Measurements from ENCODE around the gene XRRA1. TPM values are rescaled to one million over a fixed set of nuclear protein-coding genes. Genes with fewer than 3 reads are reported as not detected.

Gene XRRA1
- total and polyA plus RNA-seq, 9 donors: 4.2 to 31.1 (median 13.0) TPM

DNA sequence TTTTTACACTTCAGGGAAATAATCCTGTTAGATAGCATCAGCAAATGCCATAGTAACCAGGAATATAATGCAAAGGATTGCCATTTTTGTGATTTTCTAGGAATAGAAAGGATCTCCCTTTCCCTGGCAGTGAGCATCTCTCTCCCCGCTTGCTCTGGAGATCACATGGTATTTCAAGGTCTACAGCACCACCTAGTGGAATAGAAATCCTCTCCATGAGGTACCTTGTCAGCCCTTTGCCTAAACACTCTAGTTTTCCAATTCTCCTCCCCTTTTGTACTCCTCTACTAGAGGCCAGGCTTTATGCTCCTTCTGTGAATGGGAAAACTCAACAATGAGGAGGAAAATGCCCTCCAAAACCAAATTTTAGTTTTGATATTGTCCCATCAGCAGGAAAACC lies 78.4 kb downstream of the XRRA1 start:
- Histone ChIP-seq H3K36me3 (no peaks in the 10 kb centered on the region), H3K27ac (no peak overlapping the region), H3K9me3 (peaks cover 6 to 61% of the 10 kb centered on the region in 2 donors), H3K27me3 (no peaks in the 10 kb centered on the region), H3K4me3 (no peak overlapping the region), H3K4me1 (ENCODE audit: insufficient read depth) (no peaks in the 10 kb centered on the region)
- no peak for DNase-seq
- TF ChIP-seq, protein P1, sequence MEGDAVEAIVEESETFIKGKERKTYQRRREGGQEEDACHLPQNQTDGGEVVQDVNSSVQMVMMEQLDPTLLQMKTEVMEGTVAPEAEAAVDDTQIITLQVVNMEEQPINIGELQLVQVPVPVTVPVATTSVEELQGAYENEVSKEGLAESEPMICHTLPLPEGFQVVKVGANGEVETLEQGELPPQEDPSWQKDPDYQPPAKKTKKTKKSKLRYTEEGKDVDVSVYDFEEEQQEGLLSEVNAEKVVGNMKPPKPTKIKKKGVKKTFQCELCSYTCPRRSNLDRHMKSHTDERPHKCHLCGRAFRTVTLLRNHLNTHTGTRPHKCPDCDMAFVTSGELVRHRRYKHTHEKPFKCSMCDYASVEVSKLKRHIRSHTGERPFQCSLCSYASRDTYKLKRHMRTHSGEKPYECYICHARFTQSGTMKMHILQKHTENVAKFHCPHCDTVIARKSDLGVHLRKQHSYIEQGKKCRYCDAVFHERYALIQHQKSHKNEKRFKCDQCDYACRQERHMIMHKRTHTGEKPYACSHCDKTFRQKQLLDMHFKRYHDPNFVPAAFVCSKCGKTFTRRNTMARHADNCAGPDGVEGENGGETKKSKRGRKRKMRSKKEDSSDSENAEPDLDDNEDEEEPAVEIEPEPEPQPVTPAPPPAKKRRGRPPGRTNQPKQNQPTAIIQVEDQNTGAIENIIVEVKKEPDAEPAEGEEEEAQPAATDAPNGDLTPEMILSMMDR (IDR thresholded peaks at IDR 0.05): no peak
- 92 to 100% (median 96%) methylated on average over 1 of the region's 1 CpG for WGBS, 3 donors
- intact Hi-C loops (cut with DNase I): no loop called here

DNA sequence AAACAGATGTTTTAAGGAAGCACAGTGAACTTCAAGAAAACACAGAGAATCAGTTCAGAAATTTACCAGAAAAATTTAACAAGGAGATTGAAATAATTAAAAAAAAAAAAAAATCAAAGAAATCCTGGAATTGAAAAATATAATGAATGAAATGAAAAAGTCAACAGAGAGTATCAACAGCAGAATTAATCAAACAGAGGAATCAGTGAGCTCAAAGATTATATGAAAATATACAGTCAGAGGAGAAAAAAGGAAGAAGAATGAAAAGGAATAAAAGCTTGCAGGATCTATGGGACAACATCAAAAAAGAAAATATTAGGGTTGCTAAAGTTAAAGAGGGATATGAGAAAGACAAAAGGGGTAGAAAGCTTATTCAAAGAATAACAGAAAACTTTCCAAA lies 82.3 kb downstream of the XRRA1 start:
- H3K27me3 ChIP-seq: no peaks in the 10 kb centered on the region
- no peak overlapping the region for H3K27ac ChIP-seq
- no peaks in the 10 kb centered on the region for H3K4me1 ChIP-seq (ENCODE audit: insufficient read depth)
- no peak overlapping the region for H3K4me3 ChIP-seq
- no peak for TF ChIP-seq POLR2A (IDR thresholded peaks at IDR 0.05)
- TF ChIP-seq, protein P1 (IDR thresholded peaks at IDR 0.05): no peak
- TF ChIP-seq EP300 (IDR thresholded peaks at IDR 0.05): no peak
- peaks cover 6 to 50% of the 10 kb centered on the region in 2 donors for H3K9me3 ChIP-seq
- DNase-seq: no peak
- intact Hi-C loops (cut with DNase I): no loop called here
- H3K36me3 ChIP-seq: no peaks in the 10 kb centered on the region

DNA sequence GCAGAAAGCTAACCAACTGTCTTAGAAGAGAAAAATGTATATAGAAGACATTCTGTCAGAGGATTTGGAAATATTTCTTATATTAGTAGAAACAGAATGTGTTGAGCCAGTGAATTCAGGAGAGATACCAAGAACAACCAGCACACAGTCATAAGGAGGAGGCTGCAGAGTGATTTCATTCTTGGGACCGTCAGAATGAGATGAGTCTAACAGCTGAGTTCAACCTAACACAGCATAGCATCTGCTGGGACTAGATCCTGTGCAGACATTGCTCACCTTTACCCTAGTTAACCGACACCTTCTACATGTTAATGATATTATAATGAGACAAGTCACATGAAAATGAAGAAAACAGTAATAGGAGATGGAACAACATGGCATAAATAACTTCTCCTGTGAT lies 85.5 kb downstream of the XRRA1 start:
- DNase-seq: no peak
- WGBS, 3 donors: 92 to 94% (median 92%) methylated on average over 2 of the region's 2 CpGs
- H3K9me3 ChIP-seq: peaks cover 2 to 27% of the 10 kb centered on the region in 2 donors

DNA sequence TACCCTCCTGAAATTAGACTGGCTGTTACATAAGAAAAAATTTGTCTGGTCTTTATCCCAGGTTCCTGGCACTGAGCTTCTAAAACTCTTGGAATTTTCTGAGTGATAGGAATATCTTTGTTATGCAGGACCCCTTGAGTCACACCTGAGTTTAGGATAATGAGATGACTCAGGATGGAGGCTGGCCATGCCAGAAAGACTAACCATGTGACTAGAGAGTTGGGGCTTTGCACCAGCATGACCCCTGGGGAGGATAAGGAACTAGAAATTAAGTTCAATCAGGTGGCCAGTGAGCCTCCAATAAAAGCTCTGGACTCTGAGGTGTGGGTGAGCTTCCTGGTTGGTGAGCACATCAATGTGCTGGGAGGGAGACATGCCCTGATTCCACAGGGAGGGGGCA lies 88.1 kb downstream of the XRRA1 start:
- Histone ChIP-seq H3K4me1 (ENCODE audit: insufficient read depth) (no peaks in the 10 kb centered on the region), H3K27me3 (no peaks in the 10 kb centered on the region), H3K36me3 (no peaks in the 10 kb centered on the region), H3K27ac (no peak overlapping the region), H3K4me3 (no peak overlapping the region), H3K9me3 (peaks cover 0 to 18% of the 10 kb centered on the region in 2 donors)
- intact Hi-C loops (cut with DNase I): no loop called here
- DNase-seq: no peak
- no peak for TF ChIP-seq EP300 (IDR thresholded peaks at IDR 0.05)
- no peak for TF ChIP-seq POLR2A (IDR thresholded peaks at IDR 0.05)
- TF ChIP-seq, protein P1 (IDR thresholded peaks at IDR 0.05): no peak

More for the DNA sequence above, 85.5 kb downstream of the XRRA1 start:
- no peak for TF ChIP-seq EP300 (IDR thresholded peaks at IDR 0.05)
- TF ChIP-seq, protein P1 (IDR thresholded peaks at IDR 0.05): no peak
- Histone ChIP-seq H3K36me3 (no peaks in the 10 kb centered on the region), H3K4me1 (ENCODE audit: insufficient read depth) (no peaks in the 10 kb centered on the region), H3K4me3 (no peak overlapping the region), H3K27me3 (no peaks in the 10 kb centered on the region), H3K27ac (no peak overlapping the region)
- intact Hi-C loops (cut with DNase I): no loop called here

DNA sequence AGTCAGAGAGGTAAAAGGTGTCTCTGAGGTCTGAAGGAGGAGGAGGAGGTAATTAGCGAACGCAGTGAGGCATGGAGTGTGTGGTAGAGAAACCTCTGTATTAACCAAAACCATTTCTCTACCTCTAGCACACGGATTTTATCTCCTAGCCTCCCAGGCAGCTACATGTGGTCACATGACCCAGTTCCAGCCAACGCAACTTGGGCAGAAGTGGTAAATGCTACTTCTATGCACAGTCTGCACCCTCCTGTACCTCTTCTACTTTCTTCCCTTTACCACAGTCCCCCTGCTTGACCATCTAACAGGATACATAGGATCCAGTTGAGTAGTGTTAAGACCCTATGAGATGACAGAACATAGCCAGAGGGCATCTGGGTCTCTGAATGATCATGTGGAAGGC lies 95.7 kb downstream of the XRRA1 start:
- DNase-seq: no peak
- Histone ChIP-seq H3K9me3 (no peaks in the 10 kb centered on the region), H3K27ac (no peak overlapping the region), H3K4me1 (ENCODE audit: insufficient read depth) (no peaks in the 10 kb centered on the region), H3K27me3 (no peaks in the 10 kb centered on the region), H3K4me3 (no peak overlapping the region), H3K36me3 (no peaks in the 10 kb centered on the region)
- WGBS, 3 donors: 86 to 88% (median 88%) methylated on average over 4 of the region's 4 CpGs
- intact Hi-C loops (cut with DNase I): no loop called here
- no peak for TF ChIP-seq POLR2A (IDR thresholded peaks at IDR 0.05)
- no peak for TF ChIP-seq EP300 (IDR thresholded peaks at IDR 0.05)
- TF ChIP-seq, protein P1 (IDR thresholded peaks at IDR 0.05): no peak

Data from ovary (tissue), 9 donors.